HG03432 (cell line): ENCODE results near the gene CCDC27.

Experiments
- ATAC-seq: cut with Tn5 transposase; IDR thresholded peaks from one replicate; pipeline ENCODE4 v1.9.1; 2021; ENCODE audit warnings: mild to moderate bottlenecking, moderate library complexity; ENCODE audit not compliant: unreplicated experiment

Gene CCDC27

DNA sequence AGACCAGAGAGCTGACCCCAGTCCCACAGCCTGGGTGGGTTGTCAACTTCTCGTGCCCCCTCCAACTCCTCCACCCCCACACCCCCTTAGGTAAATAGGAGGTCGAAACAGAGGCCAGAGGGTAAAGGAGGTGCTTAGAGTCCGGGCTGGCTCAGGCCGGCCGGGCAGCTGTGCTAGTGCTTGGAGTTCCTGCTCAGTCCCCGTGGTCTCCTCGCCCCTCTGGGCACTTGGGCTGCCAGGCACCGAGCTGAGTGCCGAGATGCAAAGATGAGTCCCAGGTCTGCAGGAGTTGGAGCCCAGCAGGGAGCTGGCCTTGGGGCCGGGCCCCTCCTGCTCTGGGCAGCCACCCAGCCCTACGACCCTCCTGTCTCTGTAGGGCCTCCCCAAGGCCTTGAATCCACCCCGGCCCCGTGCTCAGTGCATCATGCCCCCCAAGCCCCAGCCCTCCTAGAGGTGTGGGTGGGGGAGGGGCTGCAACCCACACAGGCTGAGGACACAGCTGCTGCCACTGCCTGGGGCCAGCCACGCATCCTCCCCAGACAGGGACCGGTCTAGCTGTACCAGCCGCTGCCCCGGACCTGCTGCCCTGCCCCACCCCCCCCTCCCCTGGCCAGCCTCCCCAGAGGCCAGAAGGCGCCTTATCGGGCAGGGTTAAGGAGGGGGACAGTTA lies 22.2 kb downstream of the CCDC27 start:
- ATAC-seq, result no peak

DNA sequence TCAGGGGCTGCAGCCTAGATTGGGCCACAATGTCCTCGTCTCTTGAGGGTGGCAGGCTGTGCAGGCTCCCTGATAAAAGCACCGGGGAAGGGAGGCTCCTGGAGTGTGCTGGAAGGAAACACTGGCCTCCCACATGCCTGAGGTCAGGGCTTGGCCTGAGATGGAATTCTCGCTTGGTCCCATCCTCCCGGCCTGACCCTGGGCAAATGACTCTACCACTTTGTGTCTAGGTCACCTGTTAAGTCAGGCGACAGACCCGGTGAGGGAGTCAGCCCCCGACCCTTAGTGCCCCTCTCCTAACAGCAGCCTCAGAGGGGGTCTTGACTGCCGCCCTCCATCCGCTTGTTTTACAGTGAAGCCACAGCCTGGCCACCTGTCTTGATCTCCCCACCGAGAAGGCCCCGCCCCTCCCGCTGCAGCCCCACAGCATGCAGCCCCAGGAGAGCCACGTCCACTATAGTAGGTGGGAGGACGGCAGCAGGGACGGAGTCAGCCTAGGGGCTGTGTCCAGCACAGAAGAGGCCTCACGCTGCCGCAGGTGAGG lies 22.8 kb downstream of the CCDC27 start:
- no peak for ATAC-seq

DNA sequence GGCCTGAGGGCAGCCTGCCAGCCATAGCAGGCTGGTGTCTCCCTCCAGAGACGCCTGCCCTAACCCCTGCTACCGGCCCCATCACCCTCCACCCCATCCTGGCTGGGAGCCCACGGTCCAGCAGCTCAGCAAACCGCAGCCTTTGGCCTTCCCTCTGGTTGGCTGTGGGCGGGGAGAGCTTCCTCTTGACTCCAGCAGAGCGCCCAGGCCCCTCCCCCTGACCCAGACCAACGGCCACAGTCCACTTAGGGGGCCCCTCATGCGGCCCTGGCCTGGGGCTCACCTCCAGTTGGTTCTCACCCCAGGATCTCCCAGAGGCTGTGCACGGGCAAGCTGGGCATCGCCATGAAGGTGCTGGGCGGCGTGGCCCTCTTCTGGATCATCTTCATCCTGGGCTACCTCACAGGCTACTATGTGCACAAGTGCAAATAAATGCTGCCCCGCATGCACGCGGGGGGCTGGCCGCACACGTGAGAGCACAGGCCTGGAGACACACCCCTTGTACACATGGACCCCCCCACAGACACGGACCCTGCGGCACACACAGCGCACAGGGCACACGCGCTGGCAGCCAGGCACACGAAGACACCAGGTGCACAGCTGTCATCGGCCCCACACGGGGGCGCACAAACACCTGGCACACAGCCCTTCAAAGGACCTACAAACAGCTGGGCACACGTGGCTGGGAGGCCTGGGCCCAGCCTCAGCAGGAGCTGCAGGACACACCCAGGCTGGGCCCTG lies 23.4 kb downstream of the CCDC27 start:
- no peak for ATAC-seq

DNA sequence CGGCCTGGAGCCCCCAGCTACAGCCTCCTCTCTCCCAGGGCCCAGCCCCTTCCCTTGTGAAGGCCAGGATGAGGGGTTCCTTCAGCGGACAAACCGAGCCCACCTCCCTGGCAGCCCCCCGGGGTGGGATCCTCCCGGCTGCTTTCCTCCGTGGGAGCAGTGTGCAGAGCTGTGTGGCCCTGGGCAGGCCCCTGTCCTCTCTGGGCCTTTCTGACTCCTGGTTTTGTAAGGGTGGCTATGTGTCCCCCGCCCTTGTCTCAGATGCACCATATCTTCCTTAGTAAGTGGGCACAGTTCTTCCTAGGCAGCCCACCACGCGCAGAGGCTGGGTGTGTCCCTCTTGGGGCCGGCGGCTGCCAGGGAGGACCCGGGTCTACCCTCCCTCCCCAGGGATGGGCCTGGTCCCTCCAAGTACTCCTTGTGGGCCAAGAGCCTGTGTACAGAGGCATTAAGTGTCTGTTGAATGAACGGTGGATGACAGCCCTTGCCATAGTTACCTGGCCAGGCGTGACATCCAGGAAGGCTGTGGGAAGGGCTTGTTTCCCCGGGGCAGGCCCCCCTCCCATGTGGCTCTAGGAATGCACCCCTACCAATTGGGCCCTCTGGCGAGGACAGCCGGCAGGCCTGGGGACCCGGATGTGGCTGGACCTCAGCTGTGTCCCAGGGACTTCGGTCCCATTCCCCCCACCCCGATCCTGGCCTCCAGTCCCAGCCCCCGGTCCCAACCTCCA lies 24.1 kb downstream of the CCDC27 start:
- ATAC-seq, result no peak

DNA sequence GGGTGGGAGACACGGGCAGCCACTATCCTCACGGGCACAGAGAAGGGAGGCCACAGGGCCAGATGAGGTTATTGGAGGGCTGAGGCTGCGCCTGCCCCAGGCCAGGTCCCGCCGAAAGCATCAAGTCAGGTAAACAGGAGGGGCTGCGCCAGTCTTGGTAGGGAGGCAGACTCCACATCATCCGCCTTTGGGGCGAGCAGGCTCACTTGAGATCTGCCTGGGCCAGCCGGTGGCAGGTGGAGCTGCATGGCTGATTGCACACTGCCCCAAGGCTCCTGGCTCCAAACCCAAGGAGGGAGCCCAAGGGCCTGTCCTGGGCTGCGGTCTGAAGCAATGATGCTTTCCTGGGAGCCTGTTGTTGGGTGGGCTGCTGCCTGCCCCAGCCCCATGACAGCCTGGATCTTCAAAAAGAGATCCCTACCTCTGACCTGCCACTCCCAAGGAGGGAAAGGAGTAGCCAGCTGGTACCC lies 24.9 kb downstream of the CCDC27 start:
- ATAC-seq, result no peak

DNA sequence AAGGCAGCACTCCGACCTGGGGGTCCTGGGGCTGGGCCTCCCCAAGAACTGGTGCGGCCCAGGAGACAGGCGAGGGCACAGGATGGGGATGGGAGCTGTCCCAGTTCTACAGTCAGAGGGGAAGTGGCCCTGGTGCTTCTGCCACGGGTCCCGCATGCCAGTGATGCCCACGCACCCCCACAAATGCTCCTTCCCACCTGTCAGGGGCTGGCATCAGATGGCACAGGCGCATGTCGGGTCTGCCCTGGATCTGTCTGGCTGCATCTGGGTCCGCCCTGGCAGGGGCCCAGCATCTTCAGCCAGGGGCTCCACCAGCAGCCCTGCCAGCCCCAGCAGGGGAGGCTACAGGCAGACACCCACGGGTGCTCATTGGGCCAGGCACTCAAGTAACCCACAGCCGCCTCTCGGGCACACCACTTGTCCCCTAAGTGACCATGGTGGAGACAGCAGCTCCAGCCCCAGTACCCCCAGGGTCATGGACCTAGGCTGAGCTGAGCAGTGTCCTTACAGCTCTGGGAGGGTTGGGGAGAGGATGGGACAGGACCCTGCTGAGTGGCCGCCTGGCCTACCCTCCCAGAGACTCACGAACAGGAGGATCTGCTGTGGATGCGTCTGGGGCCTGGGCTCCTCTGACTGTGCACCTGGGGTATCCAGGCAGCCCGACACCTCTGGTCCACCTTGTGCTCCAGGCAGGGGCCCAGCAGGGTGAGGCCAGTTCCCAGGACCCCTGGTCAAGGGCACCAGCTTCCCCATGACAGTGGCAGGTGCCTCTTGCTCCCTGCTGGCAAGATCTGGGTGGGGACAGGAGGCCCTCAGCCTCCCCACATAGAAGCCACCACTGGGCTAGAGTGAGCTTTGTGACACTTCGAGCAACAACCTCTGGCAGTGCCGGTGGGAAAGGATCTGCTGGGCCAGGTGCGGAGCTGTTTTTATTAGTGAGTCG lies 25.7 kb downstream of the CCDC27 start:
- ATAC-seq, result no peak

DNA sequence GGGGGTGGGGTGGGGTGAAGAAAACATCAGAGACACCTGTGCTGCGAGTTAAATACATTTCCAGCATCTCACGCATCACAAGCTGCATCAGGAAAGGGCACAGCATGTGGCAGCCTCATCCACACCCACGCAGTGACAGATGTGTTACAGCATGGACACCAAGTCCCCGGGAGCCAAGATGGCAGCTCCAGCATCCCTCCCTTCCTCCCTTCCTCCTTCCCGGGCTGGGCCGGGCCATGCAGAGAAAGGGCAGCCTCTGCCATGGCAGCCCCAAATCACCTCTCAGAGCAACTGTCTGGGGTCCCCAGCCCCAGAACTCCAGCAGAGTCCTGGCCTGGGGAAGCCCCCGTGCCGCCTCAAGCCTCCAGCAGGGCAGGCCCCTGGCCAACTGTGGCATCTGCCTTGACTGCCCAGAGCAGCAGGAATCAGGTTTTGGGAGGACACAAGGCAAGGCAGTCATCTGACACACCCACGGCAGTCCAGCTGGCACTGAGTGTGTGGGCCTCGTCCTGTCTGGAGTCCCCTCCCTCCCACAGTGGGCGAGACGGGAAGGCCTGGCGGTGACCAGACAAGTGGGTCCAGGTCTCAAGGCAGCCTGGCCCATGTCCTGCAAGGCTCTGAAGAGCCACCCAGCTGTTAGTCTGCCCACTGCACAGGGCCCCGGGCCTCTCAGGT lies 26.5 kb downstream of the CCDC27 start:
- ATAC-seq, result no peak

DNA sequence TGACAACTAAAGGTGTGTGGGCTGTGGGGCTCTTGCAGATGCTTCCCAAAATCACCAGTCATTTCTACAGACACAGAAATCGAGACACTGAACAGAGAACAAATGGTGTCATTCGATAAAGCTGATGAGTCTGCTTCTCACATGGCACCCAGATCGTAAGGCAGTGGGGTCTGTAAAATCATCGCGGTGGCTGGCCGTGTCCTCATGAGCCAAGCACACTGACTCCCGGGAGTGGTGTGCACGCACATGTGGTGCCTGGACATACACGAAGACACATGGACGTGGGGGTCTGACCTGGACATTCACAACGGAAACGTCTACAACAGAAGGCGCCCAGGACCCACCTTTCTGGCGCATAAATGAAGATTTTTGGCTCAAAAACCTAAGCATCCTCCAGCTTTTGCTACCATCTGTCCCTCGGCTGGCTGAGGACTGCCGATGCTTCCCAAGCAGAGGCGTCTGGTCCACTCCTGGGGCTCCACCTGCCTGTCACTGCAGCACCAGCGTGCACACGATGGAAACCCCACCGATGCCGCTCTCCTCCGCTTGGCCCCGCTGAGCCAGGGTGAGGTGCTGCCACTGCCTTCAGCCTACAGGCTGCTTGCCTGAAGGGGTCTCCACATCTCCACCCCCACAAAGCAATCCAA lies 27.1 kb downstream of the CCDC27 start:
- ATAC-seq, result no peak

DNA sequence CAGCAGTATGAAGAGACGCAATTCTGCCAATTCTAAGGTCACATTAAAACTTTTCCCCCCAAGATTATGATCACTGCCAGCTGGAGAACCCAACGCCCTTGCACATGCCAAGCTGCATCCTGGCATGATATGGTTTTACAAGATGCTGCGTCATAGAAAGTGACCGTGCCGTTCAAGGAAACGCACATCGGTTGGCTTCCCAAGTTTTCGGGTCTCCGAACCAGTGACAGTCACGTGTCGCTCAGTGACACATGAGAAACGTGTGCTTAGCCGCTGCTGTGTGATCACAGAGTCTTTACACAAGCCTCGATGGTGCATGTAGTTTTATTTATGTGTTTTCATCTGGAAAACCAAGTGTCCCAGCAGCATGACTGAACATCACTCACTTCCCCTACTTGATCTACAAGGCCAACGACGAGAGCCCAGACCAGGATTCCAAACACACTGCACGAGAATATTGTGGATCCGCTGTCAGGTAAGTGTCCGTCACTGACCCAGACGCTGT lies 27.7 kb downstream of the CCDC27 start:
- ATAC-seq, result no peak

DNA sequence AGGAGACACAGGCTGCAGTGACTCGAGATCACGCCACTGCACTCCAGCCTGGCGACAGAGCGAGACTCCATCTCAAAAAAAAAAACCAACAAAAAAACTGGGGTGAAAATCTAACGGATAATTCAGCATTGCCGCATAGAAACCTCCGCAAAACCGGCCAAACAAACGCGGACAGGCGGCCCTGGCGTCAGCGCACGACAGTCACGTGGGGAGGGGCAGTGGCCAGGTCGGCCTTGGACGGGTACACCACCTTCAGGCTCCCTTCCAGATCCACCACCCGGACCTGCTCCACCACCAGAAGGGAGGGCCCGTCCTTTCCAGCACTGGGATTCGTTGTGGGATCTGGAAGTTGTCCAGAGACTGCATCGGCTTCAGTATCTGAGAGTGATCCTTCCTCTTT lies 28.7 kb downstream of the CCDC27 start:
- no peak for ATAC-seq

DNA sequence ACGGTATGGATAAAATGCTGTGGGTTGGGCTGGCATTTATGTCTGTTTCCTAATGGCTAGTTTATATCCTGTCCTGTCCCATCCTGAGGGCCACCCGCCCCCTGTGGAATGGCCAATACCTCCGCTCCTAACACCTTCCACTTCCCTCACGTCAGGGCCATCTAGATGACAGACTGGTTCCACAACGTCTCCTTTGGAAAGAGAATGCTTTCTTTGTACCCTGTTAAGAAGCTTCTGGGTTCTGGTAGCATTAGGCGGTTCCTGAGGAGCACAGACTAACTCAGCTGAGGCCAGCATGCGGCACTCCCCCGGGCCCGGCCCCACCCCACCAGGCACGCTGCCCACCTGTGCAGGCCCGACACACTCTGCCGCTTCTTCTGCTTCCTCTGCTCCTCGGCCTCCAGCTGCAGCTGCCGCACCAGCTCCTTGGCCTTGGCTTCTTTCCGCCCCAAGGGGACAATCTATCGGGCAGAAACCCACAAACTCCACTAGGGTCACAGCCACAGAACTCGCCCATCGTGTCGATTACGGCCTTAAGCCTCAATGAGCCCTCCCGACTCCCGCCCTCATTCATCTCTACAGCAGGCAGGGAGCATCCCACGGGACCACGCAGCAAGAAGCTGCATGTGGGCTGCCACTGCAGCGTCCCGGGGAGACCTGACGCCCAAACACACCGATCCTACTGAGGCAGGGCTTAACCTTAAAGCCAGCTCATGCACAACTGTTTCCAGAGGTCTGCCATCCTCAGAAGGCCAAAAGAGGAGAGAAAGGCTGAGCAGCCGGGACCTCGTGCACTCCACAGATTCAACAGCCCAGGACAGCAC lies 31.6 kb downstream of the CCDC27 start:
- no peak for ATAC-seq

DNA sequence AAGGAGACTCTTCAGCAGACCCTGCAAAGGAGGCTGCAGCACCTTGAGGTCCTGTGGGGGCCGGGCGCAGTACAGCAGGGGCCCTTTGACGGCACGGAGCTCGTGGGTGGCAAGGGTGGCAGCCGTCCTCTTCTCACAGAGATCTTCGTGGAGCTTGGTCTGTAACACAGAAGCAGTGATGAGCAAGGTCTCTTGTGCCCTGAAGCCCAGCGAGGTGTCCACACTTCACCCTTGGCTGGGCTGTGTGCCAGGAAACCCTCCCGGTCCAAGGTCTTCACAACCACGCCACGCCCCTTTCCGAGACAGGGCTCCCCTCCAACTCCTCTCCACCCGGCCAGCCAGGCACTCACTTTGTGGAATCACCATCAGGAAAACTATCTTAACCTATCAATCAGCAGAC lies 32.8 kb downstream of the CCDC27 start:
- ATAC-seq, result no peak

DNA sequence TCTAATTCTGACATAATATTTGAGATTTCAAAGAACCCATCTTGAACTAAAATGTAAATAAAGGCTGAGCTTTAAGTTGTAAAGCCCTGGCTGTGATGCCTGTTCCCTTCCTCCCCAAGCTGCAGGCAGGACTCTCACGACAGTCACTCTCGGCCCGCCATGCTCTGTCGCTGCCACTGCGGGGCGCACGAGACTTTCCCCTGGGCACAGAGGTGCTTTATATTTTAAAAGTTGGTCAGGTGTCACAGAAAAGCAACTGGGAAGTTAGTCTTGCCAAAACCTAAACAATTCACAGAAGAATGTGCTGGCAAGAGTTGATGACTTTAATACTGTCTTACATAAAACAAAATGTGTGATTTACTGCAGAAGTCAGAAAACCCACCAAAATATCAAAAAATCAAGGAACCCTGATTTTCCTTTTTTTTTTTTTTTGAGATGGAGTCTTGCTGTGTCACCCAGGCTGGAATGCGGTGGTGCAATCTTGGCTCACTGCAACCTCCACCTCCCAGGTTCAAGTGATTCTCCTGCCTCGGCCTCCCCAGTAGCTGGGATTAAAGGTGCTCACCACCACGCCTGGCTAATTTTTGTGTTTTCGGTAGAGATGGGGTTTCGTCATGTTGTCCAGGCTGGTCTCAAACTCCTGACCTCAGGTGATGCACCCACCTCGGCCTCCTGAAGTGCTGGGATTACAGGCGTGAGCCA lies 33.4 kb downstream of the CCDC27 start:
- ATAC-seq, result no peak

DNA sequence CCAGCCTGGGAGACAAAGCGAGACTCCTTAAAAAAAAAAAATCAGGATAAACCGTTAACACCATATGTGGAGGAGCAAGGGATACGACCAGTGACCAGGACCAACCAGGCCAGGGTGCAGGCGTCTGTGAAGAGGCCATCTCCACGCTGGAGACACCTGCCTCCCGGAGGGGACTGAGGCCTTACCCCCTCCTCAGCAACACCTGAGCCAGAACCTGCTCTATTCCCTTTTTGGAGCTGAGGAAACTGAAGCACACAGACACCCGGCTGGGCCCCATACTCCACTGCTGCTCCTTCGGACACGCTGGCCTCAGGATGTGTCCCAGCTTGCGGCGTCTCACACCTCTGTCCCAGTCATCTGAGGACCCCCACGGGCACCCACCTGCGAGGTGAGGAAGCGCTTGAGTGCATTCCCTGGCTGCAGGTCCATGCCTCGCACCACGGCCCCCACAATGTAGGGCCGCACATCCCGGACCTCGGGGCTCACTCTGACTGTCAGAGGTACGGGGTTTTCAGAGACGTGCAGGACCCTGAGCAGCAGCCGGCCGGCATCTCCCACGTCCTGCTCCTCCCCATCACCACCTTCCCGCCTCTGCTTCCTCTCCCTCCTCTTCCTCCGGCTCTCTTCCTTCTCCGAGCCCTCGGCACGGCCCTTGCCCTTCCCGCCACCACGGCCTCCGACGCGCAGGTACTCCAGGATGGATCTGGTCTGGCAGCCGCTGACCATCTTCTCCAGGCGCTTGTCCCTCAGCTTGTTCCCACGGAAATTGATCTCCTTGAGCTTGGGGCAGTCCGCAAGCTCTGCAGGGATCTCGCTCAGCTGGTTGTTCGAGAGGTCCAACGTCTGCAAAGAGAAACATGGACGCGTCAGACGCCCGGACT lies 34.5 kb downstream of the CCDC27 start:
- no peak for ATAC-seq

DNA sequence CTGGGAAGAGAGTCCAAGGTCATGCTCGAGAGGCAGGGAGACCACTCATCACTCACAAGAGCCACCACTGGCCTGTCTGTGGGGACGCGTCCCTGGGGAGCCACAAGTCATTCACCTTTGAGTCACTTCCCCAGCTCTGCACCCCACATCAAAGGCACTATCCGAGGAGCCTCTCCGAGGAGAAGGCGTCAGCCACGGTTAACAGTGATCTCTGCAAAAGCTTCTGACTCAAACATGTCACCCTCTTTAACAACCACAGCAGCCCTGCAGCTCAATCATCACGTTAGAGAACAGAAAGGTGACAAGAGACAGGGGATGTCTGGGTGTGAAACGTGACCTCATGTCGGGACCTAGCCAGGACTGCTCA lies 35.1 kb downstream of the CCDC27 start:
- ATAC-seq, result no peak

DNA sequence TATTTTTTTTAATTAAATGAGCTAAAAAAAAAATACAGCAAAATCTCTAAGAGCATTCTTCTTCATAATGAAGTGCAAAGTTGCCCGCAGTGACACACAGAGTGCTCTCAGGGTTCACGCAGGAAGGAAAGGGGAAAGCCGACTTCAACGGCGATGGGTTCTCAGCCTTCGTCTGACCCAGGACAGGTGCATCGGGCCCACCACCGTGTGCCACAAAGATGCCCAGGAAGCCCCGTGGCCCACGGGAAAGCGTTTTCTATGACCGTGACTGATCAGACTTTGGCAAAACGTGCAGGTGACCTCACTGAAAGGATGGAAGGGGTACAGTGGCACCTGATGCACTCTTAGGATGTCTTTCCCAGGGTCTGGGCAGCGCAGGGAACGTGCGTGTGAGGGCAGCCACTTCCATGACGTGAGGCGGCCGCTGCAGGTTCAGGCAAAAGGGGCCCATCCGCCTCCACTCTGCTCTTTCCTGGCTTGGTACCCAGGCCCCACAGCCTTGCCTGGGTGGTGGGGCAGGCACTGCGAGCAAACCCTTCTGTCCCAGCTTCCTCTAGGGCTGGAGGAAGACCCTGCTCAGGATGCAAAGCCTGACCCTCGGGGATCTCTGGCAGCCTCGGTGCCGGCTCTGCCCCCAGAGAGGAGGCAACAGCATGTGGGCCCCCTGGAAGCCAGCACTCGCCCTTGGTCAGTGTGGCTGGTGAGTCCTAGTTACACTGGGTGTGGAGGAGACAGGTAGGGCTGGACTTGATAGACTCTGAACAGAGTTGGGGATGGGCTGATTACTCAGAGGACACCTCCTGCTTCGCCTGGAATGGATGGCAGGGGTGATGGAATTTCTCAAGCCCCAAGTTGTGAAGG lies 35.7 kb downstream of the CCDC27 start:
- no peak for ATAC-seq
